ENCODE measurements around the gene LMX1B.

- TF ChIP-seq CTCF (IDR thresholded peaks at IDR 0.05) = no peak
- no peak for TF ChIP-seq POLR2A (IDR thresholded peaks at IDR 0.05)
These were observed 31.3 kb upstream of the LMX1B start for GRCh38 chr9:126582427-126582826.

Data from lower leg skin (tissue), 3 donors.